Skeletal muscle satellite cell (primary cell): ENCODE results near the gene VAV2.
"Not testable (repeated sequence)": the region's sequence is repeated elsewhere in the genome, so short reads cannot be mapped to it uniquely, and the experiment has no call there.

Source experiments
- H3K27me3 ChIP-seq: 2 replicates; pipeline ENCODE4 v1.7.0; 2013; ENCODE audit warnings: low read length; ENCODE audit not compliant: control insufficient read depth, insufficient read depth
- H3K36me3 ChIP-seq: 2 replicates; pipeline ENCODE4 v1.7.0; 2013; ENCODE audit warnings: mild to moderate bottlenecking, control low read depth, low read length; ENCODE audit not compliant: insufficient read depth
- H3K4me1 ChIP-seq: 2 replicates; pipeline ENCODE4 v1.7.0; 2013; ENCODE audit warnings: low read length; ENCODE audit not compliant: control insufficient read depth, insufficient read depth
- H3K4me2 ChIP-seq: 2 replicates; pipeline ENCODE4 v1.7.0; 2013; ENCODE audit warnings: mild to moderate bottlenecking, low read length
- H3K4me3 ChIP-seq: 2 replicates; pipeline ENCODE4 v1.7.0; 2013; ENCODE audit warnings: low read length
- H3K9ac ChIP-seq: 2 replicates; pipeline ENCODE4 v1.7.0; 2013; ENCODE audit warnings: mild to moderate bottlenecking, low read depth, low read length, moderate library complexity
- H3K9me3 ChIP-seq: replicated peaks from 2 replicates; pipeline ENCODE4 v1.7.0; 2013; ENCODE audit warnings: mild to moderate bottlenecking, control low read depth, low read length

Gene VAV2

DNA sequence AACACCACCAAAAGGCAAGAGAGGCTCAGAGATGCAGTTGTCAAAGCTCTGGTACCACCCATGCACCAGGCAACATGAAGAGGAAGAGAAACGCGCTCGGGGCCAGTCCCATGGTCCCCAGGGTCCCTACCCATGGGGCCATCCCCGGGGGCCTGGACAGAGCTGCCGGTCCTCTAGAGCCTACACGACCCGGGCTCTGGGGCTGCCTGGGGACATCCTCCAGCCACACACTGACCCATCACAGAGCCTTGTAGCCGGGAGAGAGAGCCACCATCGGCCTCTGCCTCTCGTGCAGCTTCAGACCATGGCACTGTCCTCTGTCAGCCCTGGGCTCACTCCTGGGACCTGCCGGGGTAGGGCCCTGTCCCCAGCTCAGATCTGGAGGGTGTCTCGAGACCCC is 23.7 kb downstream of the VAV2 start:
- Histone ChIP-seq H3K36me3 (no peaks in the 10 kb centered on the region), H3K9me3 (peaks cover 5% of the 10 kb centered on the region), H3K27me3 (no peaks in the 10 kb centered on the region), H3K4me3 (no peak overlapping the region), H3K4me1 (peaks cover 14% of the 10 kb centered on the region), H3K4me2 (no peak overlapping the region), H3K9ac (no peak overlapping the region)

- Histone ChIP-seq H3K4me2 (no peak overlapping the region), H3K9ac (no peak overlapping the region), H3K27me3 (no peaks in the 10 kb centered on the region), H3K4me1 (peaks cover 14% of the 10 kb centered on the region), H3K36me3 (no peaks in the 10 kb centered on the region), H3K4me3 (no peak overlapping the region), H3K9me3 (peaks cover 5% of the 10 kb centered on the region)
Observed at GRCh38 chr9:133967024-133967741, 24.9 kb downstream of the VAV2 start.

DNA sequence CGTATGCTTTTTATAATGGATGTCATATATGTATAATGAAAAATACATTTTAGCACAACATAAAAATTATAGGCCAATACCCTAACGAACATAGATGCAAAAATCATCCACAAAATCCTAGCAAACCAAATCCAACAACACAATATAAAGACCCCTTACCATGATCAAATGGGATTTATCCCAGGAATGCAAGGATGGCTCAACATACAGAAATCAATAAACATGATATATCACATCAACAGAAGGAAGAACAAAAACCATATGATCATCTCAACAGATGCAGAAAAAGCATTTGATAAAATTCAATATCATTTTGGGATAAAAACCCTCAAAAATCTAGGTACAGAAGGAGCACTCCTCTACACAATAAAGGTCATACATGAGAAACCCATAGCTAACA is 27.7 kb downstream of the VAV2 start:
- Histone ChIP-seq H3K9me3 (peaks cover 5% of the 10 kb centered on the region), H3K4me3 (no peak overlapping the region), H3K27me3 (no peaks in the 10 kb centered on the region), H3K4me1 (peaks cover 17% of the 10 kb centered on the region), H3K9ac (no peak overlapping the region), H3K36me3 (no peaks in the 10 kb centered on the region), H3K4me2 (no peak overlapping the region)

- Histone ChIP-seq H3K9me3 (peaks cover 5% of the 10 kb centered on the region), H3K27me3 (no peaks in the 10 kb centered on the region), H3K36me3 (no peaks in the 10 kb centered on the region), H3K4me3 (no peak overlapping the region), H3K4me2 (no peak overlapping the region), H3K4me1 (peaks cover 17% of the 10 kb centered on the region), H3K9ac (no peak overlapping the region)
Observed at GRCh38 chr9:133963166-133963565, 29.0 kb downstream of the VAV2 start.

DNA sequence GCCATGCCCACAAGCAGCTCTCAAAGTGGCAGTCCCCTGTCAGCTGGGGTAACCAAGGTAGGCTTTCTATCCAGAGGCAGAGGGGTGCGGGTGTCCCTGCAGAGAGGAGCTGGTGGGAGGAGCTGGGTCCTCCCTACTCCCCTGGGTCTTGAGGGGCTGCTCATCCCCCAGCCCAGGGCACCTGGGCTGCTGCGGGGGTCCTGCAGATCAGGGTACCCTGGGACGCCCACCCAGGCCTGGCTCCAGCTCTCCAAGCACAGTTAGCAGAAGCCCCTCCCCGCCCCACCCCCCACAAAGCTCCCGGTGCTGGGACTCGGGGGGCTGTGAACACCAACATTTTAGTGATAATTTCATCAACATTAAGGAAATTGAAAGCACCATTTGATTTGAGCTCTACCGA is 29.8 kb downstream of the VAV2 start:
- Histone ChIP-seq H3K4me2 (no peak overlapping the region), H3K4me1 (peaks cover 20% of the 10 kb centered on the region), H3K27me3 (no peaks in the 10 kb centered on the region), H3K9ac (no peak overlapping the region), H3K36me3 (no peaks in the 10 kb centered on the region), H3K4me3 (no peak overlapping the region), H3K9me3 (peaks cover 5% of the 10 kb centered on the region)

GRCh38 chr9:133961226-133962165 is 30.6 kb downstream of the VAV2 start:
- H3K9ac ChIP-seq: no peak overlapping the region
- H3K4me3 ChIP-seq: no peak overlapping the region
- no peaks in the 10 kb centered on the region for H3K27me3 ChIP-seq
- peaks cover 5% of the 10 kb centered on the region for H3K9me3 ChIP-seq
- no peak overlapping the region for H3K4me2 ChIP-seq
- H3K36me3 ChIP-seq: no peaks in the 10 kb centered on the region
- peaks cover 22% of the 10 kb centered on the region for H3K4me1 ChIP-seq

DNA sequence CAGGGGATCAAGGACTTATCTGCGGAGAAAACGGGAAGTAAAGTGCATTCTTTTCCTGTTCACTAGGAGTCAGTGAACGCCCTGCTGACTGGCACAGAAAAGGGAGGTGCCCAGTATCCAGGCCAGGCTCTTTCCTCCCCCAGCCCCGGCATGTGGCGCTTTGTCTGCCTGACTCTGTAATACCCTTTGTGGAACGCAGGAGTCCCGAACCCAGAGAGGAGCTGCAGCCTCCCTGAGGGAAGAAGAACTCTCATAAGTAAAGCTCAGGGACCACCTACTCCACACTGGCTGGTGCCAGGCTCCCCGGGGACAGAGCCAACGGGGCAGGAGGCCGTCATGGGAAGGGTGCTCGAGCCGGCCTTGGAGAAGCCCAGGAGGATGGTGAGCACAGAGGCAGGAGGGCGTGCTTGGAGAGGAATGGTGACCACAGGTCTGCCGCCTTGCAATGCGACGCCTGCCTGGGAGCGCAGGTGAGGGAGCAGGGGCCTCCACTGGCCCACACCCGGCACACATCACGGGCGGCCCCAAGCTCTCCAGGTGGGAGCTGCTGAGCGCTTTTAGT is 31.5 kb downstream of the VAV2 start:
- H3K4me1 ChIP-seq: peaks cover 31% of the 10 kb centered on the region
- H3K27me3 ChIP-seq: no peaks in the 10 kb centered on the region
- no peak overlapping the region for H3K9ac ChIP-seq
- peak overlapping the region; percentile 25 for H3K4me2 ChIP-seq
- no peak overlapping the region for H3K4me3 ChIP-seq
- peaks cover 5% of the 10 kb centered on the region for H3K9me3 ChIP-seq
- no peaks in the 10 kb centered on the region for H3K36me3 ChIP-seq

GRCh38 chr9:133959966-133960567 is 32.1 kb downstream of the VAV2 start:
- Histone ChIP-seq H3K4me1 (peaks cover 32% of the 10 kb centered on the region), H3K27me3 (no peaks in the 10 kb centered on the region), H3K9ac (no peak overlapping the region)

GRCh38 chr9:133959171-133959570 is 33.0 kb downstream of the VAV2 start:
- no peak overlapping the region for H3K9ac ChIP-seq
- no peak overlapping the region for H3K4me3 ChIP-seq
- peaks cover 35% of the 10 kb centered on the region for H3K4me1 ChIP-seq
- H3K4me2 ChIP-seq: no peak overlapping the region
- H3K36me3 ChIP-seq: no peaks in the 10 kb centered on the region
- no peaks in the 10 kb centered on the region for H3K9me3 ChIP-seq
- no peaks in the 10 kb centered on the region for H3K27me3 ChIP-seq

More at GRCh38 chr9:133959966-133960567, 32.1 kb downstream of the VAV2 start:
- Histone ChIP-seq H3K4me3 (no peak overlapping the region), H3K36me3 (no peaks in the 10 kb centered on the region), H3K4me2 (no peak overlapping the region), H3K9me3 (peaks cover 5% of the 10 kb centered on the region)

DNA sequence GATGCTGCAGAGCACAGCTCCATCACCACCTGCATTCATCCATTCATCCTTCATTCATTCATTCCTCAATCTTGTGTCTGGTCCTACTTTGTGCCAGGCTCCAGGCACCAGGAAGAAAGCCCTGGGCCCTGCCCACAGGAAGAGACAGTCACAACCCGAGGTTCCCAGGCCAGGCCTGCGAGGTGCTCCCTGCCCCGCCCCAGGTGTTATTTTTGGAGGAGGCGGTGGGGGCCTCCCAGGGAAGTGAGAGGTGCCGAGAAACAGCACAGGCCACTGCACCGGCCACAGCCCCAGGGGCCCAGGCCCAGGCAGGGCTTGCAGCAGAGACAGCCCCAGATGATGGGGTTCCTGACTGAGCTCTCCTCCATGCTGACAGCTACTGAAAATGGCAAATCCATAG is 33.4 kb downstream of the VAV2 start:
- Histone ChIP-seq H3K9me3 (no peaks in the 10 kb centered on the region), H3K4me1 (peaks cover 35% of the 10 kb centered on the region), H3K4me2 (no peak overlapping the region), H3K36me3 (no peaks in the 10 kb centered on the region), H3K4me3 (no peak overlapping the region), H3K27me3 (no peaks in the 10 kb centered on the region), H3K9ac (no peak overlapping the region)

DNA sequence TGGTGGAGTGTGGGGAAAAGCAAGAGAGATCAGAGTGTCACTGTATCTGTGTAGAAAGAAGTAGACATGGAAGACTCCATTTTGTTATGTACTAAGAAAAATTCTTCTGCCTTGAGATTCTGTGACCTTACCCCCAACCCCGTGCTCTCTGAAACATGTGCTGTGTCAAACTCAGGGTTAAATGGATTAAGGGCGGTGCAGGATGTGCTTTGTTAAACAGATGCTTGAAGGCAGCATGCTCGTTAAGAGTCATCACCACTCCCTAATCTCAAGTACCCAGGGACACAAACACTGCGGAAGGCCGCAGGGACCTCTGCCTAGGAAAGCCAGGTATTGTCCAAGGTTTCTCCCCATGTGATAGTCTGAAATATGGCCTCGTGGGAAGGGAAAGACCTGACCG is 34.4 kb downstream of the VAV2 start:
- H3K9me3 ChIP-seq, H3K9ac ChIP-seq, H3K27me3 ChIP-seq, H3K36me3 ChIP-seq, H3K4me3 ChIP-seq, H3K4me2 ChIP-seq: not testable (repeated sequence)
- H3K4me1 ChIP-seq: peaks cover 35% of the 10 kb centered on the region
